Activated naive CD8-positive, alpha-beta T cell treated with anti-CD3 and anti-CD28 coated beads, Interleukin-2, amount 10 ng/mL, durations not matched to agents 7 days and 5 days (primary cell): ENCODE measurements around the gene ANP32E. TPM values are rescaled to one million over a fixed set of nuclear protein-coding genes. Genes with fewer than 3 reads are reported as not detected.

ENCODE experiments used
- ATAC-seq: fragments of 150-1000 bp; cut with Tn5 transposase; one replicate; pipeline ENCODE4 v1.10.0; 2021; ENCODE audit warnings: low read depth, moderate library complexity
- POLR2A ChIA-PET: fragments of 350-600 bp; sonication (Branson Sonifier 250); formaldehyde crosslinking; loops from one replicate; lab custom pipeline; 2021; ENCODE audit warnings: antibody characterized with exemption; lab: Charles Lee
- DNase-seq: peaks from one replicate; pipeline ENCODE4 v3.0.0; 2021
- H3K27ac Mint-ChIP-seq: one replicate; pipeline ENCODE4 v1.8.0; 2022; ENCODE audit warnings: mild to moderate bottlenecking, mixed read lengths
- H3K27me3 Mint-ChIP-seq: one replicate; pipeline ENCODE4 v1.8.0; 2022; ENCODE audit warnings: mild to moderate bottlenecking, moderate library complexity, mixed read lengths
- H3K36me3 Mint-ChIP-seq: one replicate; pipeline ENCODE4 v1.8.0; 2021; ENCODE audit warnings: mild to moderate bottlenecking, mixed read lengths
- H3K4me1 Mint-ChIP-seq: one replicate; pipeline ENCODE4 v1.8.0; 2021; ENCODE audit warnings: mixed read lengths
- H3K4me3 Mint-ChIP-seq: one replicate; pipeline ENCODE4 v1.8.0; 2022; ENCODE audit warnings: mild to moderate bottlenecking, moderate library complexity, mixed read lengths
- H3K9me3 Mint-ChIP-seq: one replicate; pipeline ENCODE4 v1.8.0; 2021; ENCODE audit warnings: mixed read lengths
- total RNA-seq, 2 experiments: library from RNA; stranded (reverse); gene quantifications; one replicate each; pipeline ENCODE4 v1.2.3, GENCODE V29; 2021

ANP32E gene
- total RNA-seq, 2 experiments from 2014 or later = 113 to 115 TPM

GRCh38 chr1:150168960-150169601 is 66.8 kb downstream of the ANP32E start:
- ATAC-seq = peak; percentile 64
- Mint-ChIP-seq H3K36me3 (no peaks in the 10 kb centered on the region), H3K27ac (no peak overlapping the region), H3K4me3 (no peak overlapping the region), H3K4me1 (peaks cover 22% of the 10 kb centered on the region), H3K27me3 (peaks cover 7% of the 10 kb centered on the region), H3K9me3 (no peaks in the 10 kb centered on the region)
- peak; percentile 65 for DNase-seq
- POLR2A ChIA-PET = interaction anchor here (0.9 to 1.4 kb wide), 4 partner anchors 10 to 283 kb away, joined by 3 to 4 read pairs (median 4); partner anchors contain the start of gene VPS45

Other genes starting within 250 kb of the ANP32E start
- gene OTUD7B, start 225.4 kb downstream of the ANP32E start, total RNA-seq = 10 to 100 TPM; 12.8 to 13.7 TPM
- 10 to 100 TPM; 41.1 to 42.6 TPM for gene VPS45, start 168.3 kb downstream of the ANP32E start, total RNA-seq
- gene PLEKHO1, start 86.2 kb downstream of the ANP32E start, total RNA-seq = 100 to 1,000 TPM; 140 to 143 TPM
- not detected for gene CA14, start 21.7 kb upstream of the ANP32E start, total RNA-seq
- 100 to 1,000 TPM; 127 to 128 TPM for gene APH1A, start 32.9 kb upstream of the ANP32E start, total RNA-seq
- gene C1orf54, start 36.7 kb upstream of the ANP32E start, total RNA-seq = 1 to 10 TPM; 1.7 to 3.5 TPM
- 1 to 10 TPM in 1 of 2 experiments, under 1 TPM in 1; 0.91 to 1.7 TPM for gene CIART, start 46.4 kb upstream of the ANP32E start, total RNA-seq
- gene MRPS21, start 57.7 kb upstream of the ANP32E start, total RNA-seq = 10 to 100 TPM; 73.3 to 75.9 TPM
- 100 to 1,000 TPM; 103 to 110 TPM for gene PRPF3, start 85.4 kb upstream of the ANP32E start, total RNA-seq
- gene RPRD2, start 128.0 kb upstream of the ANP32E start, total RNA-seq = 10 to 100 TPM; 42.2 to 42.3 TPM